SH-SY5Y (cell line): ENCODE results near the gene EIF4EBP3.

ENCODE experiments used
- GATA2 ChIP-seq: IDR thresholded peaks from 2 replicates; pipeline ENCODE4 v1.6.1; 2011; ENCODE audit warnings: mild to moderate bottlenecking, low read depth, low read length
- GATA3 ChIP-seq: IDR thresholded peaks from 2 replicates; pipeline ENCODE4 v1.6.1; 2011; ENCODE audit warnings: low read depth, mild to moderate bottlenecking, low read length, moderate library complexity

DNA sequence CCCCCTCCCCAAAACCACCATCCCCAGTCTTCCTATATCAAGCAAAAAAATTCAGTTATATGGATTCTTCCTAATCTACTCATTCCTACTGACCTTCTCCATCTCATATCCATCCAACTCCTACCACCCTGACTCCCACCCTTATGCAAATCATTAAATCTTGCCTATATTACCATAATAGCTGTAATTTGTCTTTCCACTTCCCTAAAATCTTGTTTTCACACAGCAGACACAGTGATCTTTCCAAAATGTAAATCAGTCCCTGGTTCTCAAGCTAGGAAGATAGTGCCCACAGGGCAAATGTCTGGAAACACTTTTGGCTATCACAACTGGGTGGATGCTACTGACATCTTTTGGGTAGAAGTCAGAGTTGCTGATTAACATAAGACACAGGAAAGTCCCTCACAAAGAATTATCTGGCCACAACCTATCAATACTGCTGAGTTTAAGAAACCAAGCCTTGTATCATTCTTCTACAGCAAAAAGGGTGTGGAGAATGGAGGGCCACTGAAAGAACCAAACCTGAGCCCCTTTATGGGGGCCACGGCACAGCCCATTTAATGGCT is 8.4 kb downstream of the EIF4EBP3 start:
- TF ChIP-seq GATA2 (no peak), GATA3 (no peak)
